ENCODE measurements around the gene ZEB2. TPM values are rescaled to one million over a fixed set of nuclear protein-coding genes. Genes with fewer than 3 reads are reported as not detected.

ZEB2 gene
- polyA plus RNA-seq, 2 donors = 3.7 to 5.9 TPM

- Histone ChIP-seq H3K36me3 (ENCODE audit: control insufficient read depth in 2 of 2, insufficient read depth in 2 of 2, low read length in 1 of 2) (no peaks in the 10 kb centered on the region), H3K27me3 (ENCODE audit: control insufficient read depth in 1 of 2, insufficient read depth in 2 of 2, low read length in 2 of 2) (no peaks in the 10 kb centered on the region), H3K27ac (ENCODE audit: low read depth in 2 of 2, low read length in 1 of 2) (no peak overlapping the region), H3K9me3 (ENCODE audit: control insufficient read depth in 2 of 2, insufficient read depth in 1 of 2, low read depth in 1 of 2, low read length in 1 of 2) (no peaks in the 10 kb centered on the region), H3K4me3 (ENCODE audit: low read depth in 1 of 2, low read length in 2 of 2) (no peak overlapping the region), H3K4me1 (ENCODE audit: control insufficient read depth in 2 of 2, insufficient read depth in 2 of 2, low read length in 1 of 2) (no peaks in the 10 kb centered on the region)
These were observed 112.7 kb downstream of the ZEB2 start for GRCh38 chr2:144407262-144407661.

DNA sequence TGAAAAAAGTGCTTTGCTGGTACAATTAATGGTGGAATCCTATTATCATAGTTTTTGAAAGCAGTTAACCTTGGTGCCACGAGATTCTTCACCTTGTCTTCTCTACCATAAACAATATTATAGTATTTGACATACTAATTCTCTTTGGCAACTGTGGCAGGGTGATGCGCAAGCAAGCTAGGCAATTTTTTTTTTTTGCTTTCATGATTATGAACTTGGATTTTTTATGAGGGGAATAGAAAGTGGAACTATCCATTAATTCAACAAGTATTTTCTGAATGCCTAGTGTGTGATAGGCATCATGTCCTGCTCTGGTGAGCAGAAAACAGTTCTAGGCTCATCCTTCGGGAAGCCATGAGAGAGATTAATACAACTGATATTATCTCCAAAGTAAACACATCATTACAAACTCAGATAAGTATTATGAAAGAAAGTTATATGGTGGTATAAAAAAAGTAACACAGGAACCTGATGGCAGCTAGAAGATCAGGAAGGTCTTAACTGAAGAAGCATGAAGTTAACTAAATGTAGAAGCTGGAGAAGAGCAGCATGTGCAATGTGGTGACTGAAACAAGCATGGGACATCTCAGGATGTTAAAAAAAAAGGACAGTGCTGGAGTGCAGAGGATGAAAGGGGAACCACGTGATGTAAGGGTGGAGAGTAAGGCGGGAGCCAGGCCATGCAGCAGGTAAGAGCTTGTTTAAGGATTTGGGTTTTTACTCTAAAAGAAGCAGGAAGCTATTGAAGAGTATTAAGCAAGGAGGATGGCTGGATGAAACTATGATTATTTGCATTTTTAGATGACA, 113.7 kb downstream of the ZEB2 start:
- 59 to 61% methylated on average over 5 of the region's 5 CpGs for WGBS, 2 donors
- no peak overlapping the region for H3K4me3 ChIP-seq (ENCODE audit: low read depth in 1 of 2, low read length in 2 of 2)
- H3K36me3 ChIP-seq (ENCODE audit: control insufficient read depth in 2 of 2, insufficient read depth in 2 of 2, low read length in 1 of 2) = no peaks in the 10 kb centered on the region
- no peaks in the 10 kb centered on the region for H3K4me1 ChIP-seq (ENCODE audit: control insufficient read depth in 2 of 2, insufficient read depth in 2 of 2, low read length in 1 of 2)
- no peak overlapping the region for H3K27ac ChIP-seq (ENCODE audit: low read depth in 2 of 2, low read length in 1 of 2)
- no peaks in the 10 kb centered on the region for H3K9me3 ChIP-seq (ENCODE audit: control insufficient read depth in 2 of 2, insufficient read depth in 1 of 2, low read depth in 1 of 2, low read length in 1 of 2)
- H3K27me3 ChIP-seq (ENCODE audit: control insufficient read depth in 1 of 2, insufficient read depth in 2 of 2, low read length in 2 of 2) = no peaks in the 10 kb centered on the region

GRCh38 chr2:144405321-144405720, 114.6 kb downstream of the ZEB2 start:
- no peaks in the 10 kb centered on the region for H3K9me3 ChIP-seq (ENCODE audit: control insufficient read depth in 2 of 2, insufficient read depth in 1 of 2, low read depth in 1 of 2, low read length in 1 of 2)
- H3K4me1 ChIP-seq (ENCODE audit: control insufficient read depth in 2 of 2, insufficient read depth in 2 of 2, low read length in 1 of 2) = no peaks in the 10 kb centered on the region
- H3K27me3 ChIP-seq (ENCODE audit: control insufficient read depth in 1 of 2, insufficient read depth in 2 of 2, low read length in 2 of 2) = no peaks in the 10 kb centered on the region
- WGBS, 2 donors = 58 to 67% methylated on average over 2 of the region's 2 CpGs
- no peaks in the 10 kb centered on the region for H3K36me3 ChIP-seq (ENCODE audit: control insufficient read depth in 2 of 2, insufficient read depth in 2 of 2, low read length in 1 of 2)
- H3K4me3 ChIP-seq (ENCODE audit: low read depth in 1 of 2, low read length in 2 of 2) = no peak overlapping the region
- no peak overlapping the region for H3K27ac ChIP-seq (ENCODE audit: low read depth in 2 of 2, low read length in 1 of 2)

DNA sequence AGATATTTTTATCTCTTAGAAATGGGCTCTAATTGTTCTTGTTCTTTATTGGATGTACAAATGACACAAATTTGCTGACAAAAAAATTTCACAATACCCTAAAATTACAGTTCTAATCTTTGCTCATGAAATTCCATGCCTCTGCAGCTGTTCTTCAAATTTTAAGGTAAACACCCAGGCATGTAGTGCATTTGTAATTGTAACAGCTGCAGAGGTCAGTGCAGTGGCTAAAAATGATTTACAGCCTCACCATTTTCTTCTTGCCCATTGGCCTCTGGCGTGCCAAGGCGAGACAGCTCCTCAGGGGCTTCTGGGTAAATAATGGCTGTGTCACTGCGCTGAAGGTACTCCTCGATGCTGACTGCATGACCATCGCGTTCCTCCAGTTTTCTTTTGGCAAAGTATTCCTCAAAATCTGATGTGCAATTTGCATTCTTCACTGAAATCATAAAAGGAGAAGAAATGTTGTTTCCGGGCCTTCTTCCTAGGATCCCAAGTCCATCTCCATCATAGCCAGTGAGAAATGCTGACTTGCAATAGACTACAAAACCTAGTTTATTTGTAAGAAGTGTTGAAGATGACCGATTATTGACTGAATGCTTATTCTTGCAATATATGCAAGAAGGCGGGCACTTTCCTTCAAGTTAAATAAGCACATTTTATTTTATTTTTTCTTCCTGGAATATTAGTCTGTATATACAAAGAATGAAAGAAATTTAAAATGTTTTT, 115.2 kb downstream of the ZEB2 start:
- Histone ChIP-seq H3K4me1 (ENCODE audit: control insufficient read depth in 2 of 2, insufficient read depth in 2 of 2, low read length in 1 of 2) (no peaks in the 10 kb centered on the region), H3K36me3 (ENCODE audit: control insufficient read depth in 2 of 2, insufficient read depth in 2 of 2, low read length in 1 of 2) (peaks cover 0 to under 1% of the 10 kb centered on the region in 2 donors), H3K27me3 (ENCODE audit: control insufficient read depth in 1 of 2, insufficient read depth in 2 of 2, low read length in 2 of 2) (no peaks in the 10 kb centered on the region), H3K4me3 (ENCODE audit: low read depth in 1 of 2, low read length in 2 of 2) (no peak overlapping the region), H3K9me3 (ENCODE audit: control insufficient read depth in 2 of 2, insufficient read depth in 1 of 2, low read depth in 1 of 2, low read length in 1 of 2) (no peaks in the 10 kb centered on the region), H3K27ac (ENCODE audit: low read depth in 2 of 2, low read length in 1 of 2) (peak overlapping the region in 1 of 2 donors; percentile 4)
- WGBS, 2 donors = 75 to 82% methylated on average over 9 of the region's 9 CpGs

DNA sequence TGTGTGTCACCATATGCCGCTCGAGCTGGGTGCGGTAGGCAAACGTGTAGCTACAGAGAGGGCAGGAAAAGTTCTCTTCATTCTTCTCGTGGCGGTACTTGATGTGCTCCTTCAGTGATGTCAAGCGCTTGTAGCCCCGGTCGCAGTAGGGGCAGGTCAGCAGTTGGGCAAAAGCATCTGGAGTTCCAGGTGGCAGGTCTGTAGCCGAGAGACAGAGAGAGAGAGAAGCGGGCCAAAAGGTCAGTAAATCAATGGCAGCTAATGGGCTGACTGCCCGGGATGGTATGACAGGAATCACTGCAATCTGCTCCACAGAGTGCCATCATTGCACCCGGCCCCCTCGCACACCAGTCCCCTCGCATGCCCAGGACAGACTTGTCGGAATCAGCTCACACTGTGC, 116.0 kb downstream of the ZEB2 start:
- no peak overlapping the region for H3K4me3 ChIP-seq (ENCODE audit: low read depth in 1 of 2, low read length in 2 of 2)
- H3K36me3 ChIP-seq (ENCODE audit: control insufficient read depth in 2 of 2, insufficient read depth in 2 of 2, low read length in 1 of 2) = peaks cover 0 to 4% of the 10 kb centered on the region in 2 donors
- no peaks in the 10 kb centered on the region for H3K4me1 ChIP-seq (ENCODE audit: control insufficient read depth in 2 of 2, insufficient read depth in 2 of 2, low read length in 1 of 2)
- no peaks in the 10 kb centered on the region for H3K9me3 ChIP-seq (ENCODE audit: control insufficient read depth in 2 of 2, insufficient read depth in 1 of 2, low read depth in 1 of 2, low read length in 1 of 2)
- no peaks in the 10 kb centered on the region for H3K27me3 ChIP-seq (ENCODE audit: control insufficient read depth in 1 of 2, insufficient read depth in 2 of 2, low read length in 2 of 2)
- peak overlapping the region in 1 of 2 donors; percentile 15 for H3K27ac ChIP-seq (ENCODE audit: low read depth in 2 of 2, low read length in 1 of 2)
- WGBS, 2 donors = 70 to 82% methylated on average over 16 of the region's 16 CpGs

DNA sequence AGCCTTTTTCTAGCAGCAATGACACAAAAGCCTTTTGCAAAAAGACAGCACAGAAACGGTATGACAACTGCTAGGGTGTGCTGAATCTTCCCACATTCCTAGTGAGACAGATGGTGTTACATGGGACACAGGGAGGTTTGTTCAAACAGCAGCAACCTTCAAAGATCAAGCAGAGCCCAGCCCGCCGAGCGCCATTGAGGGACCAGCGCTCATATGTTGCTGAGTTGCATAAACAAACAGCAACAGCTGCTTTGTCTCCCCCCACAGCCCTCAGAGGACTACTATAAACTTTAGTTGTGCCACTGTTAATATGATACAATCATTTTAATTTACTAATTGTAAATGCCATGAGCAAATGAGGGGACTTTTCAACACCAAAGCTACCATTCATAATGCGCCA, 117.7 kb downstream of the ZEB2 start:
- Histone ChIP-seq H3K36me3 (ENCODE audit: control insufficient read depth in 2 of 2, insufficient read depth in 2 of 2, low read length in 1 of 2) (peaks cover 0 to 4% of the 10 kb centered on the region in 2 donors), H3K9me3 (ENCODE audit: control insufficient read depth in 2 of 2, insufficient read depth in 1 of 2, low read depth in 1 of 2, low read length in 1 of 2) (no peaks in the 10 kb centered on the region), H3K27ac (ENCODE audit: low read depth in 2 of 2, low read length in 1 of 2) (peak overlapping the region in 1 of 2 donors; percentile 45), H3K27me3 (ENCODE audit: control insufficient read depth in 1 of 2, insufficient read depth in 2 of 2, low read length in 2 of 2) (no peaks in the 10 kb centered on the region), H3K4me3 (ENCODE audit: low read depth in 1 of 2, low read length in 2 of 2) (no peak overlapping the region), H3K4me1 (ENCODE audit: control insufficient read depth in 2 of 2, insufficient read depth in 2 of 2, low read length in 1 of 2) (no peaks in the 10 kb centered on the region)
- WGBS, 2 donors = 59 to 74% methylated on average over 6 of the region's 6 CpGs

- H3K4me1 ChIP-seq (ENCODE audit: control insufficient read depth in 2 of 2, insufficient read depth in 2 of 2, low read length in 1 of 2) = no peaks in the 10 kb centered on the region
- no peaks in the 10 kb centered on the region for H3K9me3 ChIP-seq (ENCODE audit: control insufficient read depth in 2 of 2, insufficient read depth in 1 of 2, low read depth in 1 of 2, low read length in 1 of 2)
- H3K4me3 ChIP-seq (ENCODE audit: low read depth in 1 of 2, low read length in 2 of 2) = no peak overlapping the region
- H3K27me3 ChIP-seq (ENCODE audit: control insufficient read depth in 1 of 2, insufficient read depth in 2 of 2, low read length in 2 of 2) = no peaks in the 10 kb centered on the region
- H3K36me3 ChIP-seq (ENCODE audit: control insufficient read depth in 2 of 2, insufficient read depth in 2 of 2, low read length in 1 of 2) = peaks cover 0 to 4% of the 10 kb centered on the region in 2 donors
- H3K27ac ChIP-seq (ENCODE audit: low read depth in 2 of 2, low read length in 1 of 2) = no peak overlapping the region
- WGBS, 2 donors = 91 to 93% methylated on average over 3 of the region's 3 CpGs
These were observed 118.9 kb downstream of the ZEB2 start for GRCh38 chr2:144401036-144401435.

DNA sequence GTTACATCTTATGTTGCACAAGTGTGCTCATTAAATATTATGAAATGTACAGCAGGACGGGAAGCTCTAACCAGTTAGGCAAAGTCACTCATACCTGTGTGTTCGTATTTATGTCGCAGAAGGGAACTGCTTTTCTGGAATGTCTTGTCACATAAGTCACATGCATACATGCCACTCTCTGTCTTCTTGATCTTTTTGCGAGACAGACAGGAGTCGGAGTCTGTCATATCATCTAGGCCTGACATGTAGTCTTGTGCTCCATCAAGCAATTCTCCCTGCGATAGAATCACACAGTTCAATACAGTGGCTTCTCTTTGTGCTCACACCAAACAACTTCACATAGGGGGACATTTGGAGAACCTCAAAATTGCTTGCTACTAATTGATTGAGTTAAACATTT, 123.6 kb downstream of the ZEB2 start:
- no peak overlapping the region for H3K27ac ChIP-seq (ENCODE audit: low read depth in 2 of 2, low read length in 1 of 2)
- peaks cover 0 to 4% of the 10 kb centered on the region in 2 donors for H3K36me3 ChIP-seq (ENCODE audit: control insufficient read depth in 2 of 2, insufficient read depth in 2 of 2, low read length in 1 of 2)
- H3K9me3 ChIP-seq (ENCODE audit: control insufficient read depth in 2 of 2, insufficient read depth in 1 of 2, low read depth in 1 of 2, low read length in 1 of 2) = no peaks in the 10 kb centered on the region
- no peaks in the 10 kb centered on the region for H3K4me1 ChIP-seq (ENCODE audit: control insufficient read depth in 2 of 2, insufficient read depth in 2 of 2, low read length in 1 of 2)
- 92 to 93% methylated on average over 6 of the region's 6 CpGs for WGBS, 2 donors
- H3K4me3 ChIP-seq (ENCODE audit: low read depth in 1 of 2, low read length in 2 of 2) = no peak overlapping the region
- no peaks in the 10 kb centered on the region for H3K27me3 ChIP-seq (ENCODE audit: control insufficient read depth in 1 of 2, insufficient read depth in 2 of 2, low read length in 2 of 2)

DNA sequence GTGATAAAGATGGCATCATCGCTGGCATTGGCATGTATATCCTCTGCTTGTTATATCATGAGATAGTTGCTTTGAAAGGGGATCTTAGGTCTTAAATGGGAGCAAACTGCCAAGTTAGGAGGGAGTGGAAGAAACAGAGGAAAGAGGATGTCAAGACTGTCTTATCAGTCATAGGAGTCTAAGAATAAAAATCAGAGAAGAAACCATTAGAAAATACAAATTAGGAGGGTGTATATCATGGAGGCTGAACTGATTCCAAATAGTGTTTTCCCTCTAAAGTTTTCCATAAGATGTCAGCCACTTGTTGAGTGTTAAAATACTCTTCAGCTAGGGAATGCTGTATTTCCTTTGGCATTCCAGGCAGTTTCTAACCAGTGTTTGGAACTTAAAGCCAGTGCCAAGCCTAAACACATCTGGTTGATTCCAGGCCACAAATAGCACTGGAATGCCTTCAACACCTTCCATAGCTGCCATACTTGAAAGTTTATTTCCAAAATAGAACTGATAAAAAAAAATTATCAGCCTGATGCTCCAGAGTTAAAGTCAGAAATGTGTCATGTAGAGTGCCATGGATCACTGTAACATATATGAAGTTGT, 129.4 kb downstream of the ZEB2 start:
- Histone ChIP-seq H3K9me3 (ENCODE audit: control insufficient read depth in 2 of 2, insufficient read depth in 1 of 2, low read depth in 1 of 2, low read length in 1 of 2) (no peaks in the 10 kb centered on the region), H3K27ac (ENCODE audit: low read depth in 2 of 2, low read length in 1 of 2) (no peak overlapping the region), H3K27me3 (ENCODE audit: control insufficient read depth in 1 of 2, insufficient read depth in 2 of 2, low read length in 2 of 2) (no peaks in the 10 kb centered on the region), H3K4me3 (ENCODE audit: low read depth in 1 of 2, low read length in 2 of 2) (no peak overlapping the region), H3K36me3 (ENCODE audit: control insufficient read depth in 2 of 2, insufficient read depth in 2 of 2, low read length in 1 of 2) (no peaks in the 10 kb centered on the region), H3K4me1 (ENCODE audit: control insufficient read depth in 2 of 2, insufficient read depth in 2 of 2, low read length in 1 of 2) (no peaks in the 10 kb centered on the region)
- 95 to 96% methylated on average over 1 of the region's 1 CpG for WGBS, 2 donors
